ENCODE results near the gene GPR162. TPM values are rescaled to one million over a fixed set of nuclear protein-coding genes. Genes with fewer than 3 reads are reported as not detected.
"Not testable (repeated sequence)": the region's sequence is repeated elsewhere in the genome, so short reads cannot be mapped to it uniquely, and the experiment has no call there.

The GPR162 gene
- total RNA-seq, 1 experiment from 2014 or later: 3.5 TPM

DNA sequence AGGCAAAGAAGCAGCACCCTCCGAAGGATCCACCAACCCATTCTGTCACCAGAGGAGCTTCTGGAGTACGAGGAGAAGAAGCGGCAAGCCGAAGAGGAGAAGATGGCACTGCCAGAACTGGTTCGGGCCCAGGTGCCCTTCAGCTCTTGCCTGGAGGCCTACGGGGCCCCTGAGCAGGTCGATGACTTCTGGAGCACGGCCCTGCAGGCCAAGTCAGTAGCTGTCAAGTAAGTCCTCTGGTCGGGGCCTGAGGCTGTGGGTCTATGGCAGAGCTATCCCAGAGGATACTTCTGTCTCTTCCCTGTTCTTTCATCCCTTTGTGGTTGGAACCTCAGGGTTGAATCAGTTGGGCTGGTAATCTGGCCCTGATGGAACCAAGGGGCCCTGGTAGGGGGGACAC, 39.8 kb downstream of the GPR162 start:
- Histone ChIP-seq H3K27ac (no peak overlapping the region), H3K4me1 (no peaks in the 10 kb centered on the region; the same call in 1 of the 2 replicates), H3K27me3 (no peaks in the 10 kb centered on the region), H3K36me3 (peaks cover 60% of the 10 kb centered on the region), H3K4me3 (no peak overlapping the region), H3K9me3 (replicated peaks) (no peaks in the 10 kb centered on the region)
- no peak for DNase-seq

DNA sequence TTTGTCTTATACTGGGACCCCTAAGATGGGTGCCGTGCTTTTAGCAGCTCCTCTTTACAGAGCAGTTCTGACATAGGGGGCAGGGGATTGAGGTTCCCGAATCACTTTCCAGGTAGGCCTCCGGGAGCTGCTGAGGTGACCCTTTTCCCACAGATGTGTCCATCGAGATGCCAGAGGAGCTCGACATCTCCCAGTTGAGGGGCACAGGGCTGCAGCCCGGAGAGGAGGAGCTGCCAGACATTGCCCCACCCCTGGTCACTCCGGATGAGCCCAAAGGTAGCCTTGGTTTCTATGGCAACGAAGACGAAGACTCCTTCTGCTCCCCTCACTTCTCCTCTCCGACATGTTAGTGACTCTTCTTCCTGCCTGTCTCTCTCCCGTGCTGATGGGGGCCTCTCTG, 41.4 kb downstream of the GPR162 start:
- Histone ChIP-seq H3K36me3 (peaks cover 44% of the 10 kb centered on the region), H3K4me3 (no peak overlapping the region), H3K9me3 (replicated peaks) (no peaks in the 10 kb centered on the region), H3K4me1 (peaks cover 3% of the 10 kb centered on the region; the same call in 1 of the 2 replicates), H3K27ac (no peak overlapping the region), H3K27me3 (no peaks in the 10 kb centered on the region)
- no peak for DNase-seq

DNA sequence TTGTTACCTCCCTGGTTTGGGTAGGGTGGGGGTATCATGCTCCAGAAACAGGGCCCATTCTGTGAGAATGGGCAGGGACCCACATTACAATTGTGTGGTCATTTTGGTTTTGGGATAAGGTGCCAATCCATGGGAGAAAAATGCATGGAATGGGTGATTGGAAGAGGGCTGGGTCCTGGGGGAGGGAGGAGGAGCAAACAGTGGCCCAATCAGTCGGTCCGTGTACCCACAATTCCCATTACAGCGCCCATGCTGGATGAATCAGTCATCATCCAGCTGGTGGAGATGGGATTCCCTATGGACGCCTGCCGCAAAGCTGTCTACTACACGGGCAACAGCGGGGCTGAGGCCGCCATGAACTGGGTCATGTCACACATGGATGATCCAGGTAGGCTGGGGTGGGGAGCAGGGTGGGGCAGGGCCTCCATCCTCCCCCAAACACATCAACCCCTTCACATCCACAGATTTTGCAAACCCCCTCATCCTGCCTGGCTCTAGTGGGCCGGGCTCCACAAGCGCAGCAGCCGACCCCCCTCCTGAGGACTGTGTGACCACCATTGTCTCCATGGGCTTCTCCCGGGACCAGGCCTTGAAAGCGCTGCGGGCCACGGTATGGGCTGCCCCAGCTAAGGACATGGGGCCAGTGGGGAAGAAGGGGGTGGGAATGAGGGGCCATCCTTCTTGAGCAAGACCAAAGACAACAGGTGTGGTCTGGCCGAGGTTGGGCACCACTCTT, 42.1 kb downstream of the GPR162 start:
- DNase-seq: no peak
- H3K27me3 ChIP-seq: no peaks in the 10 kb centered on the region

DNA sequence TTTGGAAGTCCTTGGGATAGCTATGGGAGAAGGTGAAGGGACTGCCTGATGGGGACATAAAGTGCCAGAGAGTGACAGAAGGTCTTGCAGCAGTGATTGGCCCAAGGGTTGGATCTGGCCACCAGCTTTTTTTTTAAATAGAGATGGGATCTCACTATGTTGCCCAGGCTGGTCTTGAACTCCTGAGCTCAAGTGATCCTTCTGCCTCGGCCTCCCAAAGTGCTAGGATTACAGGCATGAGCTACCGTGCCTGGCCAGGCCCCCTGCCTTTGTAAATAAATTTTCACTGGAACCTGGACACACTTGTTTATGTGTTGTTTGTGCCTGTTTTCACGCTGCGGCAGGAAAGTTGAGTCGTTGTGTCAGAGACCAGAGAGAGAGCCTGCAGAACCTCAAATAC, 43.7 kb downstream of the GPR162 start:
- Histone ChIP-seq H3K36me3 (peaks cover 51% of the 10 kb centered on the region), H3K4me1 (peaks cover 12% of the 10 kb centered on the region; the same call in 1 of the 2 replicates)
- H3K4me3 ChIP-seq; H3K27me3 ChIP-seq; DNase-seq; H3K27ac ChIP-seq; H3K9me3 ChIP-seq (replicated peaks): not testable (repeated sequence)

More for the DNA sequence above, 42.1 kb downstream of the GPR162 start:
- H3K36me3 ChIP-seq: peaks cover 39% of the 10 kb centered on the region
- H3K4me1 ChIP-seq: peaks cover 4% of the 10 kb centered on the region; the same call in 1 of the 2 replicates
- H3K4me3 ChIP-seq: no peak overlapping the region
- H3K9me3 ChIP-seq (replicated peaks): no peaks in the 10 kb centered on the region
- no peak overlapping the region for H3K27ac ChIP-seq

DNA sequence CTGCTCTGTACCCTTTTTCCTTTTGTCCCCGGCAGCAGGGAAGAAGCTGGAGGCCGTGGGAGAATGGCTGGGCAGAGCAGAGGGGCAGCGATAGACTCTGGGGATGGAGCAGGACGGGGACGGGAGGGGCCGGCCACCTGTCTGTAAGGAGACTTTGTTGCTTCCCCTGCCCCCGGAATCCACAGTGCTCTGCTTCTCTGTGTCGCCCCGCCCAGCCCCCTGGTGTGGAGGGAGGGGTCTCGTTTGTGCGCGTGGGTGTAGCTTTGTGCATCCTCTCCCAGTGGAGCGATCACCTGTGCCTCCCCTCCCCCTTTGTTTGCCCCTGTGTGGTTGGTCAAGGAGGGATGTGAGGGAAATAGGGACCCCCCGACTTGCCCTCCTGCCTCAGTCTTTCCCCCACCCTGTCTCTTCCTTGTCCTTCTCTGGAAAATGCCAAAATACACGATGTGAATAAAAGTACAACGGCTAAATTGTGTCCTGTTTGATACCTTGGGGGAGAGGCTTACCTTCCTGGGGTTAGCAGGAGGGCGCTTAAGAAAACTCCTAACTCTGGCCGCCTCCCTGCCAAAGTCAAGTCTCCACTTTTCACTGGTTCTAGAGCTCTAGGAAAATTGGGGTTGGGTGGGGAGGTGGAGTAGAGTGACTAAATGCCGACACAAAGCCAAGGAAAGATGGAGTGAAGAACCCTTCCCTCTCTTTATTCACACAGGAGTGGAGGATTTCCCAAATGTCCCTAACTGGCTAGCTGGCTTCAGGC, 44.7 kb downstream of the GPR162 start:
- H3K27me3 ChIP-seq: no peaks in the 10 kb centered on the region
- no peak for DNase-seq
- H3K4me1 ChIP-seq: peaks cover 12% of the 10 kb centered on the region; the same call in 1 of the 2 replicates
- peaks cover 49% of the 10 kb centered on the region for H3K36me3 ChIP-seq
- no peak overlapping the region for H3K27ac ChIP-seq
- peak overlapping the region; percentile 100; the same call in 1 of the 2 replicates for H3K4me3 ChIP-seq
- H3K9me3 ChIP-seq (replicated peaks): no peaks in the 10 kb centered on the region

DNA sequence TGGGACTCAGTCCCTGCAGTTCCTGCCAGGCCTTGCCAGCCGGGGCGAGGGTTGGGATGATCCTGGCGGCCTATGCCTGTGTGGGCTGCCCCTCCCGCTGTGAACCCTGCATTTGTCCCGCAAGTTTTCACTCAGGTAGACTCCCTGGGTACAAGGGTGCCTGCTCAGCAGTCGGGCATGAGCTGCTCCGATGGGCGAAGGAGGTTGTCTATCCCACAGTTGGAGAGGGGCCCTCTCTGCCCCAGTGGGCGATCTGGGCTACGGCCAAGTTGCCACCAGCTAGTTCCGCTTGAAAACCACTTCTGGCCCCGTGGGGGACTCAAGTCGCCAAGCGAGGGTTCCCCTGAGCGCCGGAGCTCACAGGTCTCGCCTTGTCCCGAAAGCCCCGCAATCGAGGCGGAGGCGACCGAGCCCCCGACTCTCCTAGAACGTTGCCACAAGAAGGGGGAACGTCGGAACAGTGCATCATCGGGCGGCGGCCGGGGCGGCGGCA, 45.3 kb downstream of the GPR162 start:
- no peaks in the 10 kb centered on the region for H3K27me3 ChIP-seq
- peaks cover 47% of the 10 kb centered on the region for H3K36me3 ChIP-seq
- peaks cover 12% of the 10 kb centered on the region; the same call in 1 of the 2 replicates for H3K4me1 ChIP-seq
- H3K27ac ChIP-seq: peak overlapping the region; percentile 95; the same call in 1 of the 2 replicates
- H3K9me3 ChIP-seq (replicated peaks): no peaks in the 10 kb centered on the region
- DNase-seq: no peak
- peak overlapping the region; percentile 100 for H3K4me3 ChIP-seq

DNA sequence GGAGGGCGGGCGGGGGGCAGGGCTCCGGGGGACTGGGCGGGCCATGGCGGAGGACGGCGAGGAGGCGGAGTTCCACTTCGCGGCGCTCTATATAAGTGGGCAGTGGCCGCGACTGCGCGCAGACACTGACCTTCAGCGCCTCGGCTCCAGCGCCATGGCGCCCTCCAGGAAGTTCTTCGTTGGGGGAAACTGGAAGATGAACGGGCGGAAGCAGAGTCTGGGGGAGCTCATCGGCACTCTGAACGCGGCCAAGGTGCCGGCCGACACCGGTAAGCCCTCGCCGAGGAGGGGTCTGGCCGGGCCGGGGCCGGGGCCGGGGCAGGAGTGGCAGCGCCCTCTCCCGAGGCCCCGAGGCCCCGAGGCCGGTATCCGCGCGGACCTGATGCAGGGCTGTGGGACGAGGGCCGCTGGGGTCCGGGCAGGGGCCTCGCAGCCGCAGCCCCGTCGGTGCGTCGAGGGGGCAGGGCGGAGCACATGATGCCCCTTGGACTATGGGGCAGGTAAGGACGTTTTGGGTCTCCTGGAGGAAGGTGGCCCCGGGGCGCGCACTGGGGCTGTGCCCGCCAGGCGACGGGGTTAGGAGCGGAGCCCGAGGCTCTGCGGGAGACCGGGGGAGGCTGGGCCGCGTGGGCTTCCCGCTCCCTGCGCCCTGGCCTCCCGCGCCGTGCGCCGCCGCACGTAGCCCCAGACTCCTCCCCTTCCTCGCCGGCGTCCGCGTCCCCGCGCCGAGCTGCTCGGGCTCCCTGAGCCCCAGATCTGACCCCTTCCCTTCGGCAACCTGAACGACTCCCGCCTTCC, 46.0 kb downstream of the GPR162 start, which contains the start of gene TPI1:
TSS of gene TPI1 (plus strand) at position 119 of the 798 bp plus-strand sequence. CDS start at position 155, 36 bp downstream.
- Histone ChIP-seq H3K4me1 (peaks cover 12% of the 10 kb centered on the region; the same call in 1 of the 2 replicates), H3K27ac (peak within 1 kb of the TSS; percentile 95), H3K4me3 (peak within 1 kb of the TSS; percentile 100), H3K9me3 (replicated peaks) (no peaks in the 10 kb centered on the region), H3K27me3 (no peaks in the 10 kb centered on the region), H3K36me3 (peaks cover 43% of the 10 kb centered on the region)
- DNase-seq: peak; percentile 81 to 86

DNA sequence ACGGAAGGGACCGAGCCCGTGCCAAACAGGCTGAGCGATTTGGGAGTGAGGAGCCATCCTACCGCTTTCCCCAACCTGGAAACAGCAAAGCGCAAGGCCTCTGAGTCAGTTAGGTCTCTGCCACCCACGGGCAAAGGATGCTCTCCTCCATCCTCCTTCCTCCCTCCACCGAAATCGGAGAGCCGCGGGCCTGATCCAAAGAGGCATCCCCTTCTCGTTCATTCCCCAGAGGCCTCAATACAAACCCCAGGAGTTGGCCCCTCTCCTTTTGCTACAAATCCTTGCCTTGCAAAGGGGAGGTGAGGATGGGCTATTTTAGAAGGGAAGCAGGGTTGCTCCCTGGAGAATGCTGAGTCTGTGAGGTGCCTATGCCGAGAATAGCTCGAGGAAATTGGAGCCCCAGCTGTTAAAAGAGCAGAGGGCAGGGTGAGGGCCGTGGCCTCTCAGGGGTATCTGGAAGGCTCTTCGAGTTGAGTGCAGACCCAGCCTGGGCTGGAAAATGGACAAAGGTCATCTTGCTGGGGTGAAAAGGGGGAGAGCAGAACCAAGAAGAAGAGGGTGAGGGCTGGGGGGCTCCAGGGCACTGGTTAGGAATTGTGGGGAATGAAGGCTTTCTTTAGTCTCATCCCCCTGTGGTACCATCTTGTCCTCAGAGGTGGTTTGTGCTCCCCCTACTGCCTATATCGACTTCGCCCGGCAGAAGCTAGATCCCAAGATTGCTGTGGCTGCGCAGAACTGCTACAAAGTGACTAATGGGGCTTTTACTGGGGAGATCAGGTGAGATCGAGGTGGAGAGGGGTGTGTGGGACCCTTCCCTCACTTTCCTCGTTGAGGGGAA, 46.8 kb downstream of the GPR162 start:
- no peaks in the 10 kb centered on the region for H3K27me3 ChIP-seq
- H3K4me1 ChIP-seq: peaks cover 12% of the 10 kb centered on the region; the same call in 1 of the 2 replicates
- no peaks in the 10 kb centered on the region for H3K9me3 ChIP-seq (replicated peaks)
- H3K4me3 ChIP-seq: peak overlapping the region; percentile 100
- peak in 1 of 2 experiments; percentile 33 for DNase-seq
- H3K27ac ChIP-seq: peak overlapping the region; percentile 95
- peaks cover 37% of the 10 kb centered on the region for H3K36me3 ChIP-seq

DNA sequence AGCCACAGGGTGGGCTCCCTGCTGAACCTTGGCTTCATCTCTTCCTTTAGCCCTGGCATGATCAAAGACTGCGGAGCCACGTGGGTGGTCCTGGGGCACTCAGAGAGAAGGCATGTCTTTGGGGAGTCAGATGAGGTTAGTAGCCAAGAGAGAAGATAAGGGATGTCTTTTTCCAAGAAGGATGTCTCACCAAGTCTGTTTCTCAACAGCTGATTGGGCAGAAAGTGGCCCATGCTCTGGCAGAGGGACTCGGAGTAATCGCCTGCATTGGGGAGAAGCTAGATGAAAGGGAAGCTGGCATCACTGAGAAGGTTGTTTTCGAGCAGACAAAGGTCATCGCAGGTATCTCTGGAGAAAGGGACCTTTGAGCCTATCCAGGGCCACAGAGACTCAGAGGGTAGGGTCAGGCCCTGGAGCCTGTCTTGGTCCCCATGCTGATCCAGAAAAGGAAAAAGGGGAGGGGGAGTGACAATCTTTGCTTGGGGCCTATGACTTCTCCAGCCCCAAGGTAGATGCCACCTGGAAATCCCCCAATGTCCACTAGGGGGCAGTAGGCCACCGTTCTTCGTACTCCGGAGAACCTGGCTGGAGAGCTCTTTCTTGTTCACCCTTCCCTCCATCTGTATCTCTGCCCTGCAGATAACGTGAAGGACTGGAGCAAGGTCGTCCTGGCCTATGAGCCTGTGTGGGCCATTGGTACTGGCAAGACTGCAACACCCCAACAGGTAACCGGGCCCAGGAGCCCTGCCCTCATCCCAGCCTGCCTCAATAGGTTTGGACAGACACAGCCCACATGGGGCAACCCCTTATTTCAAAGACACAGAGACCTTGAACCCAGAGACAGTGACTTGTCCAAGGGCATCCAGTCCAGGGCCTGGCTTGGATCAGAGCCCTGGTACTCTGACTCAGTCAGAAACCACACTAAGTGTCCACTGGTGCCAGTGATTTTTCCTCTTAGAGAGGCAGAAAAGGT, 47.7 kb downstream of the GPR162 start:
- peak; percentile 72 to 87 for DNase-seq
- peak overlapping the region; percentile 100 for H3K4me3 ChIP-seq
- peaks cover 38% of the 10 kb centered on the region for H3K36me3 ChIP-seq
- no peak overlapping the region for H3K27ac ChIP-seq
- H3K9me3 ChIP-seq (replicated peaks): no peaks in the 10 kb centered on the region
- no peaks in the 10 kb centered on the region for H3K27me3 ChIP-seq
- peaks cover 12% of the 10 kb centered on the region; the same call in 1 of the 2 replicates for H3K4me1 ChIP-seq

DNA sequence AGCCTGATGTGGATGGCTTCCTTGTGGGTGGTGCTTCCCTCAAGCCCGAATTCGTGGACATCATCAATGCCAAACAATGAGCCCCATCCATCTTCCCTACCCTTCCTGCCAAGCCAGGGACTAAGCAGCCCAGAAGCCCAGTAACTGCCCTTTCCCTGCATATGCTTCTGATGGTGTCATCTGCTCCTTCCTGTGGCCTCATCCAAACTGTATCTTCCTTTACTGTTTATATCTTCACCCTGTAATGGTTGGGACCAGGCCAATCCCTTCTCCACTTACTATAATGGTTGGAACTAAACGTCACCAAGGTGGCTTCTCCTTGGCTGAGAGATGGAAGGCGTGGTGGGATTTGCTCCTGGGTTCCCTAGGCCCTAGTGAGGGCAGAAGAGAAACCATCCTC, 48.7 kb downstream of the GPR162 start:
- H3K4me1 ChIP-seq: peaks cover 12% of the 10 kb centered on the region; the same call in 1 of the 2 replicates
- not testable (repeated sequence) for DNase-seq; H3K9me3 ChIP-seq (replicated peaks); H3K27ac ChIP-seq; H3K4me3 ChIP-seq; H3K27me3 ChIP-seq
- H3K36me3 ChIP-seq: peaks cover 37% of the 10 kb centered on the region

DNA sequence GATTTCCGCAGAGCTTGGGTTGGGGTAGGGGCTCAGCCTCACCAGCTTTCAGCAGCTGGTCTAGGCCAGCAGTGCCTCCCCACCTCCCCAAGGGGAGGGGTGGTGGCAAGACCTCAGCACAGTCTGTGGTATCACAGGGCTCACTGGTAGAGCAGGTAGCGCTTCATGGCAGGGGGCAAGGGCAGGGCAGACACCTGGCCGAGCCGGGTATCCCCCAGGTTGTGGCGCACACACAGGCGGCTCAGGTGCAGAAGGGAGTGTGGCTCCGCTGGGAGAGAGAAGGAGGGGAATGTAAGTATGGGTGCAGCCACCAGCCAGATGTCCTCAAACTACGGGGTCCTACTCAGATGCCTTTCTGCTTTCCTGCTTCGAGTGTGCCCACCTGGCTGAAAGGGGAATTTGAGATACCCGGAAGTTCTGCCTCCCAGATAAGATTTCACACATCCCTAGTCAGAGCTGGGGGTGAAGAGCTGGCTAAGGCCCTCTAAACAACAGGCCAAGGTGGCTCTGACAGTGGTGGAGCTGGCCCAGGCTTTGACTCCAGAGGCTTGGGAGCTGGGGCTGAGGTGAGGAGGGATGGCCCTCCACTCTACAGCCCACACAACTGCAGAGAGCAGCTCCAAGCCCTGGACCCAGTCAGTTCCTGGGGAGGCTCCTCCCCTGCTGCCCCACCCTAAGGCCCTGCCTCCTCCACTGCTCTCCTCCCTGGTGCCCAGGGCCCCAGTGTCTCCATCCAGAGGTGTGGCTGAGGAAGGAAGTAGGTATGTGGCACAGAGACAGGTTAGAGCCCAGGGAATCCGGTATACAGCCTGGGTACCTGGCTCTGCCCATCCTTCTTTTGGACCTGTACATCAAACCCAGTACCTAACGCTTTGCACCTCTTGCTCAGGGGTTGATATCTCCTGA, 49.7 kb downstream of the GPR162 start:
- DNase-seq: peak; percentile 24 to 40
- H3K27ac ChIP-seq: no peak overlapping the region
- peaks cover 12% of the 10 kb centered on the region; the same call in 1 of the 2 replicates for H3K4me1 ChIP-seq
- no peak overlapping the region for H3K4me3 ChIP-seq
- H3K9me3 ChIP-seq (replicated peaks): no peaks in the 10 kb centered on the region
- no peaks in the 10 kb centered on the region for H3K27me3 ChIP-seq
- H3K36me3 ChIP-seq: peaks cover 38% of the 10 kb centered on the region

Data from SJCRH30 (cell line).